ENCODE measurements around the gene IRGQ. TPM values are rescaled to one million over a fixed set of nuclear protein-coding genes. Genes with fewer than 3 reads are reported as not detected.

Gene IRGQ
- total RNA-seq, 1 donor from 2014 or later = 21.1 TPM

GRCh38 chr19:43628646-43629326 lies 32.9 kb upstream of the IRGQ start:
- no peaks in the 10 kb centered on the region for H3K9me3 ChIP-seq
- H3K4me3 ChIP-seq = no peak overlapping the region
- no peaks in the 10 kb centered on the region for H3K4me1 ChIP-seq
- H3K27me3 ChIP-seq (ENCODE audit: low read depth) = no peaks in the 10 kb centered on the region
- no peaks in the 10 kb centered on the region for H3K36me3 ChIP-seq
- intact Hi-C loops (cut with DNase I) = no loop called here
- no peak for TF ChIP-seq CTCF (IDR thresholded peaks at IDR 0.05)
- H3K27ac ChIP-seq = no peak overlapping the region
- no peak for DNase-seq
- ATAC-seq = no peak

- intact Hi-C loops (cut with DNase I) = no loop called here
- no peak overlapping the region for H3K4me3 ChIP-seq
- no peak overlapping the region for H3K27ac ChIP-seq
- no peak for ATAC-seq
- H3K4me1 ChIP-seq = no peaks in the 10 kb centered on the region
- H3K9me3 ChIP-seq = no peaks in the 10 kb centered on the region
- DNase-seq = no peak
- H3K27me3 ChIP-seq (ENCODE audit: low read depth) = no peaks in the 10 kb centered on the region
- H3K36me3 ChIP-seq = no peaks in the 10 kb centered on the region
- TF ChIP-seq CTCF (IDR thresholded peaks at IDR 0.05) = no peak
Observed at GRCh38 chr19:43626838-43627237, 30.9 kb upstream of the IRGQ start.

- Histone ChIP-seq H3K36me3 (no peaks in the 10 kb centered on the region), H3K4me3 (no peak overlapping the region), H3K27me3 (ENCODE audit: low read depth) (no peaks in the 10 kb centered on the region), H3K4me1 (no peaks in the 10 kb centered on the region), H3K9me3 (no peaks in the 10 kb centered on the region), H3K27ac (no peak overlapping the region)
- no peak for DNase-seq
- TF ChIP-seq CTCF (IDR thresholded peaks at IDR 0.05) = no peak
- ATAC-seq = peak; percentile 11 to 30
- intact Hi-C loops (cut with DNase I) = no loop called here
Observed at GRCh38 chr19:43625918-43626579, 30.1 kb upstream of the IRGQ start.

GRCh38 chr19:43624933-43625332 lies 29.0 kb upstream of the IRGQ start:
- ATAC-seq = peak; percentile 52 to 60
- intact Hi-C loops (cut with DNase I) = no loop called here
- DNase-seq = peak; percentile 82
- no peaks in the 10 kb centered on the region for H3K36me3 ChIP-seq
- H3K27me3 ChIP-seq (ENCODE audit: low read depth) = no peaks in the 10 kb centered on the region
- no peaks in the 10 kb centered on the region for H3K9me3 ChIP-seq
- H3K4me3 ChIP-seq = no peak overlapping the region
- H3K27ac ChIP-seq = no peak overlapping the region
- peak; percentile 12 for TF ChIP-seq CTCF (IDR thresholded peaks at IDR 0.05)
- peaks cover 9% of the 10 kb centered on the region for H3K4me1 ChIP-seq

DNA sequence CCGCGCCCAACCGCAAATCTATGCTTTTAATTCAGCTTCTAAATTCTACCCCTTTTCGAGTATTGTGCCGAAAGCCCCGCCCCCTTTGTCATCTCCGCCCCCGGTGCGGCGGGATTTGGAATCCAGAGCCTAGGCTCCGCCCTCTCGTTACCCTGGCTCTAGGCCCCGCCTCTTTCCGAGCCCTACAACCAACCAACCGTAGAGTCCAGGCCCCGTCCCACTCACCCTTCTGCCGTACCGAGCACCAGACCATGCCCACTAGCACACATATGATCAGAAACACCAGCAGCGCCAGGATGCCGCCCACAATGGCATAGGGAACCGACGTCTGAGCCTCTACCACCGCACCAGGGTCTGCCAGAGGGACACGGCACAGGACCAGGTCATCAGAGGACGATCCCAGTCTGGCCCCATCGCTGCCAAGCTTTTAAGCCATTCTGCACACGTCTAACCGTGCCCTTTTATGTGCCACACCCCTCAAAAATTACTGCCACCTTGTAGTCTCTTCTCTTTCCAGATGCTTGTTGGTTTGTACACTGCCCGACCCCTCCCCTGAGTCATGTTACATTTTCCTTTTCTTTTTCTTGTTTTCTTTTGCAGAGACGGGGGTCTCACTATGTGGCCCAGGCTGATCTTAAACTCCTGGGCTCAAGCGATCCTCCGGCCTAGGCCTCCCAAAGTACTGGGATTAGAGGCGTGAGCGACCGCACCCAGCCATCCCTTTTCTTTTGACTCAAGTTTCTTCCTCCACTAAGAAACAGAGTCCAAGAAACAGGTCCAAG lies 28.1 kb upstream of the IRGQ start:
- no peaks in the 10 kb centered on the region for H3K9me3 ChIP-seq
- no peak for DNase-seq
- intact Hi-C loops (cut with DNase I) = no loop called here
- peaks cover 10% of the 10 kb centered on the region for H3K4me1 ChIP-seq
- no peak overlapping the region for H3K4me3 ChIP-seq
- no peaks in the 10 kb centered on the region for H3K27me3 ChIP-seq (ENCODE audit: low read depth)
- no peak for TF ChIP-seq CTCF (IDR thresholded peaks at IDR 0.05)
- no peak overlapping the region for H3K27ac ChIP-seq
- H3K36me3 ChIP-seq = no peaks in the 10 kb centered on the region
- no peak for ATAC-seq
